ENCODE results near the gene PPP1R11. TPM values are rescaled to one million over a fixed set of nuclear protein-coding genes. Genes with fewer than 3 reads are reported as not detected.
"Not testable (repeated sequence)": the region's sequence is repeated elsewhere in the genome, so short reads cannot be mapped to it uniquely, and the experiment has no call there.

PPP1R11 gene, protein sequence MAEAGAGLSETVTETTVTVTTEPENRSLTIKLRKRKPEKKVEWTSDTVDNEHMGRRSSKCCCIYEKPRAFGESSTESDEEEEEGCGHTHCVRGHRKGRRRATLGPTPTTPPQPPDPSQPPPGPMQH
- 10 to 100 TPM; 59.8 to 66.7 (median 65.0) TPM for polyA plus RNA-seq (ENCODE audit: insufficient read length in 4 of 4)

DNA sequence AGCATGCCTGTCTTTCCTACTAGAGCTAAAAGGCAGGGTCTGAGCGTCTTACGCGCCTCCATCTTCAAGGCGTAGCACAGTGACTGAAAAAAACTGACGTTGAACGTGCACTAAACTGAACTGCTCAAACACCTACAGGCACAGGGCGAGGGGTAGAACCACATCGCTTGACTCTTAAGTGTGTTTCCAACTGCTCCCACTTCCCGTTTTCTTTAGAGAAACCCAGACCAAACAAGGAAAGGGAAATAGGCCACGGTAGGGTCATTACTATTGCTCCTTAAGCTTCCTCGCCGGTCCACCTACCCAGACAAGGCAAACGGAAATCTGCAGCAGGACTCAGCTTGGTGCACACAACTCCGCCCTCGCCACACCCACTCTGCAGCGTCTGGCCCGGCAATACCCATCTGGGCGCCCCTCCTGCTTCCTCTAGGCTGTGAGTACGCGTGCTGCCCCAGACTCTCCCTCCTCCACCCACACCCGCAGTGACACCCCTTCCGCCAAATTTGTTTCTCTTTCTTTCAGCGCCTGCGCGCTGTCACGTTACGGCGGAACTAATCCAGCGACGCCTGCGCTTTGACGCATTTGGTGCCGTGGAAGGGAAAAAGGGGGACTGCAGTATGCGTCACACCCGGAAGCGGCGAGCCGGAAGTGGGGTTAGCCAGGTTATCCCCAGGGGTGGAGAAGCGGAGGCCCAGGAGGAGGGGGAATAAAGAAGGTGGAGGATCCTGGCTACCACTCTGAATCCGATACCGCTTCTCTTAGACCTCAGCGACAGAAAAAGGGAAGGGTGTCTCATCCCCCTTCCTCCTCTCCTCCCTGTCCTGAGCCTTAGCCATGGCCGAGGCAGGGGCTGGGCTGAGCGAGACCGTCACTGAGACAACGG, at the start of gene PPP1R11:
Gene PPP1R11 (plus strand): TSS at position 622 of the 883 bp plus-strand sequence. CDS start 213 bp downstream, at position 835.
- DNase-seq (ENCODE audit: low read depth in 4 of 4, low spot score in 2 of 4), result peak; percentile 96 to 99 (median 98)

DNA sequence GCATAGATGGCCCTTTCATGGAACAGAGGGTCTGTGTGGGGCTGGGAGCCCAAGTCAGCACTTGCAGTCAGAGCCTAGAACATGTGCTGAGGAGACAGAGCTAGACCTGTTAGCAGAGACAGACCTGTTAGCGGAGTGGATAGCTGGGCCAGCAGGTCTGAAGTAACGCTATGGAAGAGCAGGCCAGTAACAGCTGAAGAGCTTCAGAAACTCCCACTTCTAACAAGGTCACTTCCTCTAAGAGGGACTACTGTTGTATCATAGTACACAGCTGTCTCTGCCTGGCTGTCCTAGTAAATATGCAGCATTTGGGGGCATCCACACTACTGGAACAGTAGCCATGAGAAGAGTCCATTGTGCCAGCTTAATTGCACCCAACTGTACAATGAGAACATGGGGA, 47.2 kb upstream of the PPP1R11 start:
- no peak for DNase-seq (ENCODE audit: low read depth in 4 of 4, low spot score in 2 of 4)

DNA sequence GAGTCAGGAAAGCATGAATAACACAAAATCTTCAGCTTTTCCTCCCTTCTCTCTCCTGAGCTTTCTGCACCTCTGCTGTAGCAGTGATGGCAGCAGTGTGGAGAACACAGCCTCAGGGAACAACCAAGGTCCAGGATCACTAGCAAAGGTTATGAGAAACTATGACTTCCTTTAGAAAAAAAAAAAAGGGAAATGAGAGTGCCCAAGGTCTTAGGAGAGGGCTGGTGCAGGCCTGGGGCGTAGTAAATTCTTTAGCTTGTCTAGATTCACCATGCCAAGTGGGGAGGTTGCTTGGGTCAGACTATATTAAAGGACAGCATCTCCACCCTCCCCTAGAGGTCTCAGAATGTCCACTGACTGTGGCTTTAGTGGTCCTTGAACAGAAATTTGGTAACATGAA, 46.4 kb upstream of the PPP1R11 start:
- DNase-seq (ENCODE audit: low read depth in 4 of 4, low spot score in 2 of 4), result no peak

- no peak for DNase-seq (ENCODE audit: low read depth in 4 of 4, low spot score in 2 of 4)
Measured at GRCh38 chr6:30022189-30022588, 44.8 kb upstream of the PPP1R11 start.

DNA sequence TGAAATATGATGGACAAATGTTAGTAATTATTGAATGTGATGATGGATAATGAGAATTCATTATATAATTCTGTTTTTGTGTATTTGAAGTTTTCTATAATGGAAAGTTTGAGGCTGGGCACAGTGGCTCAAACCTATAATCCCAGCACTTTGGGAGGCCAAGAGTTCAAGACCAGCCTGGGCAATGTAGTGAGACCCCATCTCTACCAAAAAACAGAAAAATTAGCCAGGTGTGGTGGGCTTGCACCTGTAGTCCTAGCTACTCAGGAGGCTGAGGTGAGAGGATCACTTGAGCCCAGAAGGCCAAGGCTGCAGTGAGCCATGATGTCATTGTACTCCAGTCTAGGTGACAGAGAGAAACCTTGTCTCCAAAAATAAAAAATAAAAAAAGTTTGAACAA, 44.3 kb upstream of the PPP1R11 start:
- not testable (repeated sequence) for DNase-seq (ENCODE audit: low read depth in 4 of 4, low spot score in 2 of 4)

- DNase-seq (ENCODE audit: low read depth in 4 of 4, low spot score in 2 of 4), result no peak
Measured at GRCh38 chr6:30025186-30025585, 41.8 kb upstream of the PPP1R11 start.

DNA sequence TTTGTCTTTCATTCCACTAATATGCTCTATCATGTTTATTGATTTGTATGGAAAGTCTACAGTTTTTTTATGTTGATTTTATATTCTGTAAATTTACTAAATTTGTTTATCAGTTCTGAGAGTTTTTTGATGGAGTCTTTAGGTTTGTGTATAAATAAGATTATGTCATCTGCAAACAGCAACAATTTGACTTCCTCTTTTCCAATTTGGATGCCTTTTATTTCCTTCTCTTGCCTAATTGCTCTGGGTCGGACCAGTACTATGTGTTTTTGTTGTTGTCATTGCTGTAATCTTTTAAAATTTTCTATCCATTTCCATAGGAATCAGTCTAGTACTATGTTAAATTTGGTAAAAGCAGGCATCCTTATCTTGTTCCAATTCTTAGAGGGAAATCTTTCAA, 37.4 kb upstream of the PPP1R11 start:
- no peak for DNase-seq (ENCODE audit: low read depth in 4 of 4, low spot score in 2 of 4)

- DNase-seq (ENCODE audit: low read depth in 4 of 4, low spot score in 2 of 4), result no peak
Measured at GRCh38 chr6:30031381-30031780, 35.6 kb upstream of the PPP1R11 start.

GRCh38 chr6:30033440-30033839, 33.6 kb upstream of the PPP1R11 start:
- not testable (repeated sequence) for DNase-seq (ENCODE audit: low read depth in 4 of 4, low spot score in 2 of 4)

- DNase-seq (ENCODE audit: low read depth in 4 of 4, low spot score in 2 of 4), result no peak
Measured at GRCh38 chr6:30035784-30036183, 31.2 kb upstream of the PPP1R11 start.

- no peak for DNase-seq (ENCODE audit: low read depth in 4 of 4, low spot score in 2 of 4)
Measured at GRCh38 chr6:30037182-30037788, 29.7 kb upstream of the PPP1R11 start.

DNA sequence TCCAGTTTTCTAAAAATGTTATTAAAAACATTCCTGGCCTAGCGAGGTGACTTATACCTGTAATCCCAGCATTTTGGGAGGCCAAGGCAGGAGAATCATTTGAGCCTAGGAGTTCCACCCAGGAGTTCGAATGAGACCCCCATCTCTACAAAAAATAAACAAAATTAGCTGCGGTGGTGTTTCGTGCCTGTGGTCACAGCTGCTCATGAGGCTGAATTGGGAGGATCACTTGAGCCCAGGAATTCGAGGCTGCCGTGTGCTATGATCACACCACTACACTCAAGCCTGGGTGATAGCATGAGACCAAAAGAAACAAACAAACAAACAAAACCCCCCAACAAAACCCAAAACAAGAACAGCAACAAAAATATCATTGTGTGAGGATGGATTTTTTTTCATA, 25.8 kb upstream of the PPP1R11 start:
- no peak for DNase-seq (ENCODE audit: low read depth in 4 of 4, low spot score in 2 of 4)

GRCh38 chr6:30041821-30042220, 25.2 kb upstream of the PPP1R11 start:
- DNase-seq (ENCODE audit: low read depth in 4 of 4, low spot score in 2 of 4), result no peak

- no peak for DNase-seq (ENCODE audit: low read depth in 4 of 4, low spot score in 2 of 4)
Measured at GRCh38 chr6:30042476-30042875, 24.5 kb upstream of the PPP1R11 start.

GRCh38 chr6:30042914-30043313, 24.1 kb upstream of the PPP1R11 start:
- DNase-seq (ENCODE audit: low read depth in 4 of 4, low spot score in 2 of 4), result no peak

DNA sequence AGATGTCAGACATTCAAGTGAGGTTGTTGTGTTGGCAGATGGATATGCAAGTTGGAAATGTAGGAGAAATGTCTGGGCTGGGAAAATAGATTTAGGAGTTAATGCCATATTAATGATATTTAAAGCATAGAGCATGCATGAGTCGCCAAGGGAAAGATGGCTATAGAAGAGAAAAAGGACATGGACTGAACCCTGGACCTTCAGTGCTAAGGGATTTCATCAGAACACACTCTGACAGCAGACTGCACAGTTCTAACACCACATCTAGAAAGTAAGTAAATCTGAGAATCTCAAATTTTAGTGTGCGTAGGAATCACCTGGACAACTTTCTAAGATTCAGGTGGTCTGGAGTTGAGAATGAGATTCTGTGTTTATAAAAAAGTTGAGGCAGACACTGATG, 23.3 kb upstream of the PPP1R11 start:
- no peak for DNase-seq (ENCODE audit: low read depth in 4 of 4, low spot score in 2 of 4)

- no peak for DNase-seq (ENCODE audit: low read depth in 4 of 4, low spot score in 2 of 4)
Measured at GRCh38 chr6:30044630-30045029, 22.4 kb upstream of the PPP1R11 start.

DNA sequence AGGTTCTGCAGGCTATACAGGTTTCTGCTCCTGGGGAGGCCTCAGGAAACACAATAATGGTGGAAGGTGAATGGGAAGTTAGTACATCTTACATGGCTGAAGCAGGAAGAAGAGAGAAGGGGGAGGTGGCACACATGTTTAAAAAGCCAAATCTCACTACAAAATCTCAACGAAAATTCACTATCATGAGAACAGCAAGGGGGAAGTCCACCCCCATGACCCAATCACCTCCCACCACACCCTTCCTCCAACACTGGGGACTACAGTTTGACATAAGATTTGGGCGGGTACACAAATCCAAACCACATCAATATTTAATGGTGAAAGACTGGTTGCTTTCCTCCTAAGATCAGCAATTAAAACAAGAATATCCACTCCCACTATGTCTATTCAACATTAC, 19.8 kb upstream of the PPP1R11 start:
- no peak for DNase-seq (ENCODE audit: low read depth in 4 of 4, low spot score in 2 of 4)

GRCh38 chr6:30053682-30054081, 13.3 kb upstream of the PPP1R11 start:
- DNase-seq (ENCODE audit: low read depth in 4 of 4, low spot score in 2 of 4), result no peak

DNA sequence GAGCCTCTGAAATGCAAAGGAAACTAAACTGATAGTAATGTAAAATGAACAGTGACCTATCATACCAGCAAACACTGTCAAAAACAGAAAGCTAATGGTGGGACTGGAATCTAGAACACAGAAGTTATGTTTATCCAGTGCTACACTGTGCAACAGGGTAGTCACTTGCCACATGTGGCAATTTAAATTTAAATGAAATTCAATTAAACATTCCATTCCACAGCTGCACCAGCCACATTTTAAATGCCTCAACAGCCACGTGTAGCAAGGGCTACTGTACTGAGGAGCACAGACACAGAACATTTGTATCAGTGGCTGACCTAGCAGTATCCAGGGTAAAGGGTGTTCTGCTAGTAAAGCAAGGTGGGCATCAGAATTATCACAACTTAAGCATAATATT, 11.5 kb upstream of the PPP1R11 start:
- DNase-seq (ENCODE audit: low read depth in 4 of 4, low spot score in 2 of 4), result no peak

GRCh38 chr6:30060606-30061091, 6.3 kb upstream of the PPP1R11 start:
- DNase-seq (ENCODE audit: low read depth in 4 of 4, low spot score in 2 of 4), result no peak

Data from left renal cortex interstitium (tissue), 4 donors.